ENCODE results near the gene DRC7.
A peak's percentile ranks its signal among the peaks of the same experiment; 100 is the strongest.

Gene DRC7

GRCh38 chr16:57677622-57678369 lies 16.8 kb upstream of the DRC7 start:
- DNase-seq, result no peak

- DNase-seq, result no peak
Measured at GRCh38 chr16:57679016-57679415, 15.6 kb upstream of the DRC7 start.

GRCh38 chr16:57679767-57680482 lies 14.7 kb upstream of the DRC7 start:
- DNase-seq, result no peak

GRCh38 chr16:57680842-57681375 lies 13.7 kb upstream of the DRC7 start:
- no peak for DNase-seq

- no peak for DNase-seq
Measured at GRCh38 chr16:57681950-57682728, 12.5 kb upstream of the DRC7 start.

DNA sequence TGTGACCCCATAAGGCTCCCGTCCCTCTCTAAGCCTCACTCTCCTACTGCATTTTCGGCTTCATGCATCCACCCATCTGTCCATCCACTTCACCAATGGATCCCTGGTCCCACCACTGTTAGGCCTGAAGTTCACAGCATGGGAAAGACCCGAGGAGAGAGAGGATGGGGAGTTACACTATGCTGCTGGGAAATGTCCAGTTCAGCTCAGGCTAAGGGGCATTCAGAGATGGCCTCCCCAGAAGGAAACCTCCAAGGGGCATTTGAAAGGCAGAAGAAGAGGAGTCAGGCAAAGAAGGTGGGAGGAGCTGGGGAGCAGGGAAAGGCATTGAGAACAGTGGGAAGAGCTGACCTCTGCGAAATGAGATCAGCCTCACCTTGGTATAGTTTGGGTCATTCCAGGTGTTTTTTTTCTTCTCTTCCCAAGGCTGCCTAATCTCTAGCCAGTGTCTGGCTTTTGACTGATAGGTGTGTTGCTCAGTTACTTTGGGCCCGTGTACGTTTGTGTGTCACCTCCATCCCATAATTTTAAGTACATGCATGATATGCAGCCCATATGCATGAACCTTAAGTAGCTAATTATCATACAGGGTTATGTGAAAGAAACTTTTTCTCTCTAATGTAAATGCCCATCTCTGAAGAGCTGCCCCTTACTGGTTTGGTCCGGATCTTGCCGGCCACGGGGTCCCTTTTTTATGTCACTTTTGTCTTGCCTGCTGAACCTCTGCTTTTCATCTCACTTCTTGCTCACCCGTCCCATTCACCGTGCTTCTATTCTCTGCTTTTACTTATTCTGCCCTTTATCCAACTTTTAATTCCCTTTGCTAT lies 11.6 kb upstream of the DRC7 start:
- no peak for DNase-seq

DNA sequence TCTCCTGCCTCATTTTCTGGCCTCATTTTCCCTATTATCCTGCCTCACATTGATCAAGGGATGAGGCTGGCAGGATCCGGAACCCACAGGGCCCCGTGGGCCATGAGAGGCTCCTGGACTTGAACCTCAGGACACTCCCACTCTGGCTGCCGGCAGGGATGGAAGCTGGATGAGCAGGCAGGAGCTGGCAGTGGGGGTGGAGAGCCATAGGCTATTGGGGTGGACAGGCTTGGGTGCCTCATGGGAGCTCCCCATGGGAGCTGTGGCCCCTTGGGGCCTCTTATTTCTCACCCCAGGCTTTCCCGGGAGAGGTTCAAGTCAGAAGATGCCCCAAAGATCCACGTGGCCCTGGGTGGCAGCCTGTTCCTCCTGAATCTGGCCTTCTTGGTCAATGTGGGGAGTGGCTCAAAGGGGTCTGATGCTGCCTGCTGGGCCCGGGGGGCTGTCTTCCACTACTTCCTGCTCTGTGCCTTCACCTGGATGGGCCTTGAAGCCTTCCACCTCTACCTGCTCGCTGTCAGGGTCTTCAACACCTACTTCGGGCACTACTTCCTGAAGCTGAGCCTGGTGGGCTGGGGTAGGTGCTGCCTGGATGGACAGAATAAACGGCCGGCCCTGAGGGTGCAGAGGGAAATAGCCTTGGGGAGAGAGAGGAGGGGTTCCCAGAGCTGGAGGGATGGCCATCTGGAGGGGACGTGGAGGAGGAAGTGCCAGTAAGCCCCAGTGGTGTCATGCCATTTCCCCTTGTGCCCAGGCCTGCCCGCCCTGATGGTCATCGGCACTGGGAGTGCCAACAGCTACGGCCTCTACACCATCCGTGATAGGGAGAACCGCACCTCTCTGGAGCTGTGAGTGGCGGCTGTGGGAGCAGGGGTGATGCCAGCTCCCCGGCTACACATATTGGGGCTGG lies 10.7 kb upstream of the DRC7 start:
- DNase-seq, result no peak

DNA sequence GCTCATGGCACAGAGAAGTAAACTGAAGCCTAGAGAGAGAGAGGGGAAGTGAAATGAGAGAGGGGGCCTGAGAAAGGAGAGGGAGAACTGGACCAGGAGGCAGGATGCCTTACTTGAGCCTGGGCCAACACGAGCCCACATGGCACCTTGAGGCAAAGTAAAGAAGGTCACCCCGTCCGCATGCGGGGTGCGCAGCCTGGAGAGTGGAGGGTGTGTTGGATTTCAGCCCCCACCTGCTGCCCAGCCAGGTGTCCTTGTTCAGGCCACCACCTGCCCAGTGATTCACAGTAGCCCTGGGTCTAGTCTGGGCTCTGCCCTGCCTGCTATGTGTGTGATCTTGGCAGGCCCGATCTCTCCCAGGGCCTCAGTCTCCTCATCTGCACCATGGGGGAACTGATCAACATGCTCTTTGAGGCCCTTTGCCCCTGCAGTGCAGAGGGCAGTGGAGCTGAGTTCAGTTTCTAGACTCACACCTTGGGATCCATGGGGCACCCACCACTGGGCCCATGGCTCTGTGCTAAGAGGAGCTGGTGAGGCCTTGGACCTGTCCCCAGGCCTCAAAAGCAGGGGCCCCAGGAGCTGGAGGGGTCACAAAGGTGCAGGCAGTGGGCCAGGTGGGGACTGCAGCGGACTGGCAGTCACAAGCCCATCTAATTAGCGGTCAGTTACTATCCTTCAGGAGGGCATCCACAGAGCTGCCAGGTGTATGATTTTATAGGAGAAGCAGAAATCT lies 9.8 kb upstream of the DRC7 start:
- DNase-seq, result no peak

DNA sequence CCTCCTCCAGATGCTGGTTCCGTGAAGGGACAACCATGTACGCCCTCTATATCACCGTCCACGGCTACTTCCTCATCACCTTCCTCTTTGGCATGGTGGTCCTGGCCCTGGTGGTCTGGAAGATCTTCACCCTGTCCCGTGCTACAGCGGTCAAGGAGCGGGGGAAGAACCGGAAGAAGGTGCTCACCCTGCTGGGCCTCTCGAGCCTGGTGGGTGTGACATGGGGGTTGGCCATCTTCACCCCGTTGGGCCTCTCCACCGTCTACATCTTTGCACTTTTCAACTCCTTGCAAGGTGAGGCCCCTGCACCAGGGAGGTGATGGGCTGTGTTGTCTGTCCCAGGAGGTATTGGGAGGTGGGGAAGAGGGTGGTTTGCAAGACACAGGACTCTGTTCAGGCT lies 9.0 kb upstream of the DRC7 start:
- no peak for DNase-seq

DNA sequence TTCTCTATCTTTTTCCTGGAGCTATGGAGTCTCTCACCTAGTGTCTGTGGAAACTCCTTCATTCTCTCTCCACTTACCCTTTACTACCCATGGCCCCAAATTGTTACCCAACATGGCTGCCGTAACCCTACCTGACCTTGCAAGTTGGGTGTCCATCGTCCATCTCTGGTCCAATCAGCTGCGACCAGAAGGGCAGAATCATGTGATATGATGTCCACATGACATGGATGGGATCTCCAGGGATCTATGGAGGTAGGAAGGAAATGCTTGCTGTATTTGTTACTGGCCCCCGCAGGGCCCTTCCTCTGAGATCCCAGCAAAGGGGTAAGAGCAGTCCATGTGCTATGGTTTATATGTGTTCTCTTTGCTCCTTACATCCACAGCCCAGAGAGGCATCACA lies 8.0 kb upstream of the DRC7 start:
- DNase-seq, result no peak

GRCh38 chr16:57687363-57687929 lies 7.2 kb upstream of the DRC7 start:
- no peak for DNase-seq

- no peak for DNase-seq
Measured at GRCh38 chr16:57688487-57688986, 6.1 kb upstream of the DRC7 start.

DNA sequence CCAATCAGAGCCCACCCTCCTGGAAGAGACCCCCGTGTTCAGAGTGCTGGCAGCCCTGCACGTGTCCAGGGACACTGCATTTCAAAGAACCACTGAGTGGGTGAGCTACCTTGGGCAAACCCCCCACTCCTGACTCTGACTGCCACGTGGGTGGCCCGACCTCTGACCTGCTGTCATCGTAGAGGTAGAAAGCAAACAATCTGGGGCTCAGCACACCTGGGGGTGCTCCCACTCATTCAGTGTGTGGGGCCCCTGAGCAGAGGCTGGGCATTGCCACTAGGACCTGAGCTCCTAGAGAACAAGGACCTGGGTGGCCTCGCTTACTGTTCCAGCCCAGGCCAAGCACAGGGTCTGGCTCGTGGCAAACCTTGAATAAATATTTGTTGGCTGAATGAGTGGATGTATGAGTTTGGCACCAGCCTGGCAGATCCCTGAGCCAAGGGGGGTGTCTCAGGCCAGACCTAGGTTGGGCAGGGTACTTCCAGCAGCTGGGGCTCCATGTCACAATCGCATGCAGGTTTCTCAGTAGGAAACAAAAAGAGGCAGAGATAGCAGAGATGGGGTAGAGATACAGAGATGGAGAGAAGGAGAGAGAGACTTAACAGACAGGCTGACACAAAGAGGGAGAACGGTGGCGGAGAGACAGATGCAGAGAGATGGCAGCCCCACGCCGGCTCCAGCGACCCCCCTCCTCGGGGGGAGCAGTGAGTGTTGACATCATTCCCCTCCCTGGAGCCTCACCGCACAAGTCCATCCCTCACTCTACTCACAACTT lies 5.4 kb upstream of the DRC7 start:
- DNase-seq, result no peak

GRCh38 chr16:57689762-57690558 lies 4.6 kb upstream of the DRC7 start:
- peak; percentile 21 for DNase-seq

DNA sequence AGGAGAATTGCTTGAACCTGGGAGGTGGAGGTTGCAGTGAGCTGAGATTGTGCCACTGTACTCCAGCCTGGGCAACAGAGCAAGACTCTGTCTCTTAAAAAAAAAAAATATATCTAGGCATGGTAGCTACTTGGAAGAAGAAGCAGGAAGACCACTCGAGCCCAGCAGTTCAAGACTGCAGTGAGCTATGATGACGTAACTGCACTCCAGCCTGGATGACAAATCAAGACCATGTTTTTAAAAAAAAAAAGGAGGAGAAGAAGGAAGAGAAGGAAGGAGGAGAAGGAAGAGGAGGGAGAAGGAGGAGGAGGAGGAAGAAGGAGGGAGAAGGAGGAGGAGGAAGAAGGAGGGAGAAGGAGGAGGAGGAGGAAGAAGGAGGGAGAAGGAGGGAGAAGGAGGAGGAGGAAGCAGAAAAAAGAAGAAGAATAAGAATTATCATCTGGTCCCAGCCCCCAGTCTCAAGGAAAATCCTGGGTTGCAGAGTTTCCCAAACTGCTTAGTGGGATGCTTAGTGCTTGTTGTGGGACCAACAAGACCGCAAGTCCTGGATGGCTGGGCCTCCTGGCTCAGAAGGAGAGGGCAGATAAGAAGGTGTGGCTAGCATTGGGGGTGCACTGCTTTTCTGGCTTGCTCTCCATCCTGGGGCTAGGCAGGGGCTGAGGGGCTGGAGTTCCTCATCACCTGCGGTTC lies 3.7 kb upstream of the DRC7 start:
- DNase-seq, result no peak

DNA sequence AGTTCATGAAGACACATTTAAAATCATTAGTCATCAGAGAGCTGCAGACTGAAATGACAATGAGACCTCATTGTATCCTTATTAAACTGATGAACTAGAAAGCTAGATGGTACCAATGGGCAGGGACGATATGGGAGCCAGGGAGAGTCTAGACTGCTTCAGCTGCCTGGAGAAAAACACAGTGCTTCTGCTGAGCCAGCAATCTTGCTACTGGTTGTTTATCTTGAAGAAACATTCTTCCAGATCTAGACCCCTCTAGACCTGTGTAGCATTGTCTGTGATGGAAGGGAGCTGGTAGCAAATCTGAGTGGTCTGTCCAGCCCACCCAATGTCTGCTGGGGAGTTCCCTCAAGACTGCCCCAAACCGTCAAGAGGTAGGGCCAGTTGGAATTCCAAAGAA lies 2.0 kb upstream of the DRC7 start:
- DNase-seq, result no peak

DNA sequence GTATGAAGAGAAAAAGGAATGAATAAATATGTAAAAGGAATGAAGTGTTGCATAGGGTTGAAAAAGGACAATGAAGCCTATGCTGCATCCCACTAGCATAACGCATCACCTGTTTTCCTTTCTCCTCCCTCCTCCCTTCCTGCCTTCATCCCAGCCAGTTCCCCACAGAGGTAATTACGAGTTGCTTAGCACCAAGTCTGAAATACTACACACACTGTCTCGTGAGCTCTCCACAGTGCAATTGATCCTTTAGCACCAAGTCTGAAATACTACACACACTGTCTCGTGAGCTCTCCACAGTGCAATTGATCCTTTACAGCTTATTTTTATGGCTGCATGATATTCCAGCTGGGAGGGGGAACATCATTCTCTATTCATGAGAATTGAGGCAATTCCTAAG lies 1.1 kb upstream of the DRC7 start:
- no peak for DNase-seq

GRCh38 chr16:57694231-57694724 lies 328 bp upstream of the DRC7 start:
- DNase-seq, result no peak
